Measurements from ENCODE around the gene BTRC. TPM values are rescaled to one million over a fixed set of nuclear protein-coding genes. Genes with fewer than 3 reads are reported as not detected.

BTRC gene
- polyA plus RNA-seq, 3 donors = 2.8 to 4.3 (median 3.1) TPM

DNA sequence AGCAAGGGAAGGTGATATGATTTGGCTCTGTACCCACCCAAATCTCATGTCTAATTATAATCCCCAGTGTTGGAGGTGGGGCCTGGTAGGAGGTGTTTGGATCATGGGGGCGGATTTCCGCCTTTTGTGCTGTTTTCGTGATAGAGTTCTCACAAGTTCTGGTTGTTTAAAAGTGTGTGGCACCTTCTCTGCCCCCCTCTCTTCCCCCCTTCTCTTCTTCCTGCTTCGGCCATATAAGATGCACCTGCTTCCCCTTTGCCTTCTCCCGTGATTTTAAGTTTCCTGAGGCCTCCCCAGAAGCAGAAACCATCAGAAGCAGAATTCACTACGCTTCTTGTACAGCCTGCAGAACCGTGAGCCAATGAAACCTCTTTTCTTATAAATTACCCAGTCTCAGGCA, 21.1 kb downstream of the BTRC start:
- Mint-ChIP-seq H3K27ac (no peak overlapping the region), H3K4me1 (peaks cover 6% of the 10 kb centered on the region), H3K9me3 (peaks cover 0 to 4% (median 0%) of the 10 kb centered on the region in 7 donors), H3K4me3 (no peak overlapping the region), H3K27me3 (ENCODE audit: low read depth in 3 of 3) (peaks cover 0 to 1% (median 0%) of the 10 kb centered on the region in 3 donors), H3K36me3 (peaks cover 10 to 12% of the 10 kb centered on the region in 2 donors)
- no peak overlapping the region for H2AFZ ChIP-seq (ENCODE audit: insufficient read depth, low read depth, low read length, poor library complexity, severe bottlenecking)
- 0% methylated on average over 2 of the region's 7 CpGs for WGBS (ENCODE audit: insufficient coverage)
- H3K9ac ChIP-seq (ENCODE audit: insufficient read depth, low read length, poor library complexity, severe bottlenecking) = no peak overlapping the region
- H3K4me2 ChIP-seq (replicated peaks; ENCODE audit: extremely low read depth, low read length, poor library complexity, severe bottlenecking) = no peak overlapping the region
- peaks cover 12% of the 10 kb centered on the region for H4K20me1 ChIP-seq (ENCODE audit: insufficient read depth, low read length)
- no peaks in the 10 kb centered on the region for H3K27me3 ChIP-seq (ENCODE audit: control insufficient read depth in 2 of 2, insufficient read depth in 2 of 2, low read length in 2 of 2)
- intact Hi-C loops (cut with micrococcal nuclease) = no loop called here
- DNase-seq = no peak
- no peaks in the 10 kb centered on the region for H3K9me3 ChIP-seq (replicated peaks in 1 of 2; ENCODE audit: control insufficient read depth in 1 of 2, insufficient read depth in 1 of 2, low read length in 2 of 2)
- H3K27ac ChIP-seq (ENCODE audit: low read depth in 1 of 2, low read length in 2 of 2) = no peak overlapping the region
- no peaks in the 10 kb centered on the region for H3K79me2 ChIP-seq (ENCODE audit: insufficient read depth, low read length)
- TF ChIP-seq, protein P1, sequence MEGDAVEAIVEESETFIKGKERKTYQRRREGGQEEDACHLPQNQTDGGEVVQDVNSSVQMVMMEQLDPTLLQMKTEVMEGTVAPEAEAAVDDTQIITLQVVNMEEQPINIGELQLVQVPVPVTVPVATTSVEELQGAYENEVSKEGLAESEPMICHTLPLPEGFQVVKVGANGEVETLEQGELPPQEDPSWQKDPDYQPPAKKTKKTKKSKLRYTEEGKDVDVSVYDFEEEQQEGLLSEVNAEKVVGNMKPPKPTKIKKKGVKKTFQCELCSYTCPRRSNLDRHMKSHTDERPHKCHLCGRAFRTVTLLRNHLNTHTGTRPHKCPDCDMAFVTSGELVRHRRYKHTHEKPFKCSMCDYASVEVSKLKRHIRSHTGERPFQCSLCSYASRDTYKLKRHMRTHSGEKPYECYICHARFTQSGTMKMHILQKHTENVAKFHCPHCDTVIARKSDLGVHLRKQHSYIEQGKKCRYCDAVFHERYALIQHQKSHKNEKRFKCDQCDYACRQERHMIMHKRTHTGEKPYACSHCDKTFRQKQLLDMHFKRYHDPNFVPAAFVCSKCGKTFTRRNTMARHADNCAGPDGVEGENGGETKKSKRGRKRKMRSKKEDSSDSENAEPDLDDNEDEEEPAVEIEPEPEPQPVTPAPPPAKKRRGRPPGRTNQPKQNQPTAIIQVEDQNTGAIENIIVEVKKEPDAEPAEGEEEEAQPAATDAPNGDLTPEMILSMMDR (IDR thresholded peaks at IDR 0.05) = no peak
- no peaks in the 10 kb centered on the region for H3K36me3 ChIP-seq (replicated peaks in 1 of 2; ENCODE audit: control insufficient read depth in 1 of 2, insufficient read depth in 2 of 2, low read length in 2 of 2)
- H3K4me1 ChIP-seq (ENCODE audit: control insufficient read depth in 1 of 2, insufficient read depth in 2 of 2, low read length in 2 of 2) = peaks cover 0 to under 1% of the 10 kb centered on the region in 2 donors
- no peak overlapping the region for H3K4me3 ChIP-seq (replicated peaks in 1 of 3; ENCODE audit: low read depth in 2 of 3, low read length in 3 of 3)

DNA sequence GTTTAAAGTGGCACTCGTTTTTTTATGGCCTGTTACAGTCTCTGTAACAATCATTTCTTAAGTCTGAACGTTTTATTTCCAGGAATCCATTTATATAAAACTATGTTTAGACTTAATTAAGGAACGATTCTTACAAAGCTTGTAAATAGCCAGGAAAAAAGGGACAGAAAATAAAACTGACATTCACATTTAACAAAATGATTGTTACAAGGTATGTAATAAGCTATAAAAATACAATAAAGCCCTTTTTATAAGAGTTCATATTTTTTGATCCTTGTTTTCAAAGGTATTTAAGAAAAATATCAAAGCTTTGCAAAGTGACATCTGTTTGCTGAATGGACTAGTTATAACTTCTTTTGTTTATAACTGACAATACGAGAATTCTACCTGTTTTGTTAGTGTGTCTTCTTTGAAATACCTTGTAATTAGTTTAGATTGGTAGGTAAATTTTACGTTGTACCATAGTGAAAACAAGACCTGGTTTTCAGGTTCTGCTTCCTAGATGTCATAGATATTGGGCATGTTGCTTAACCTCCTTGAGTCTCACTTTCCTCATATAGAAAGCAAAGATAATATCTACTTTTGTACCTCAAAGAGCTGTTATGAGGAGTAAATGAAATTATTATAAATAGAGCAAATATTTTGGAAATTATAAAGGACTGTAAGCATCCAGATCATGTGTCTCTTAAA, 25.8 kb downstream of the BTRC start:
- no peaks in the 10 kb centered on the region for H3K79me2 ChIP-seq (ENCODE audit: insufficient read depth, low read length)
- H3K27me3 Mint-ChIP-seq (ENCODE audit: low read depth in 3 of 3) = no peaks in the 10 kb centered on the region
- H3K27me3 ChIP-seq (ENCODE audit: control insufficient read depth in 2 of 2, insufficient read depth in 2 of 2, low read length in 2 of 2) = no peaks in the 10 kb centered on the region

More for the DNA sequence above, 25.8 kb downstream of the BTRC start:
- TF ChIP-seq, protein P1 (IDR thresholded peaks at IDR 0.05) = no peak
- H3K4me1 Mint-ChIP-seq = peaks cover 21% of the 10 kb centered on the region
- H3K36me3 Mint-ChIP-seq = peaks cover 0 to 5% of the 10 kb centered on the region in 2 donors
- H3K4me1 ChIP-seq (ENCODE audit: control insufficient read depth in 1 of 2, insufficient read depth in 2 of 2, low read length in 2 of 2) = peaks cover 5 to 11% of the 10 kb centered on the region in 2 donors
- DNase-seq = no peak
- no peaks in the 10 kb centered on the region for H3K9me3 ChIP-seq (replicated peaks in 1 of 2; ENCODE audit: control insufficient read depth in 1 of 2, insufficient read depth in 1 of 2, low read length in 2 of 2)
- peaks cover 12% of the 10 kb centered on the region for H4K20me1 ChIP-seq (ENCODE audit: insufficient read depth, low read length)
- H2AFZ ChIP-seq (ENCODE audit: insufficient read depth, low read depth, low read length, poor library complexity, severe bottlenecking) = no peak overlapping the region
- no peaks in the 10 kb centered on the region for H3K36me3 ChIP-seq (replicated peaks in 1 of 2; ENCODE audit: control insufficient read depth in 1 of 2, insufficient read depth in 2 of 2, low read length in 2 of 2)
- H3K4me2 ChIP-seq (replicated peaks; ENCODE audit: extremely low read depth, low read length, poor library complexity, severe bottlenecking) = no peak overlapping the region
- H3K4me3 Mint-ChIP-seq = no peak overlapping the region
- WGBS (ENCODE audit: insufficient coverage) = no CpG with 5 or more reads among the region's 5 CpGs
- no peak overlapping the region for H3K4me3 ChIP-seq (replicated peaks in 1 of 3; ENCODE audit: low read depth in 2 of 3, low read length in 3 of 3)
- no peak overlapping the region for H3K27ac ChIP-seq (ENCODE audit: low read depth in 1 of 2, low read length in 2 of 2)
- no peak overlapping the region for H3K9ac ChIP-seq (ENCODE audit: insufficient read depth, low read length, poor library complexity, severe bottlenecking)
- intact Hi-C loops (cut with micrococcal nuclease) = no loop called here
- H3K27ac Mint-ChIP-seq = no peak overlapping the region
- H3K9me3 Mint-ChIP-seq = peaks cover 0 to 1% (median 0%) of the 10 kb centered on the region in 7 donors
